GM04503 (cell line): ENCODE results near the gene BACE1.
"Not testable (repeated sequence)": the region's sequence is repeated elsewhere in the genome, so short reads cannot be mapped to it uniquely, and the experiment has no call there.

Experiments used
- DNase-seq: peaks from one replicate; pipeline ENCODE4 v3.0.0-alpha.2; 2012; ENCODE audit warnings: low read depth

Gene BACE1

GRCh38 chr11:117273550-117274289 is 42.3 kb downstream of the BACE1 start:
- DNase-seq, result peak; percentile 42

GRCh38 chr11:117272175-117272574 is 43.9 kb downstream of the BACE1 start:
- not testable (repeated sequence) for DNase-seq

- DNase-seq, result no peak
These were observed 44.8 kb downstream of the BACE1 start for GRCh38 chr11:117271208-117271607.

- DNase-seq, result no peak
These were observed 46.2 kb downstream of the BACE1 start for GRCh38 chr11:117269856-117270255.

- no peak for DNase-seq
These were observed 50.3 kb downstream of the BACE1 start for GRCh38 chr11:117265745-117266144.

GRCh38 chr11:117264624-117265323 is 51.3 kb downstream of the BACE1 start:
- not testable (repeated sequence) for DNase-seq

- DNase-seq, result peak; percentile 56
These were observed 56.6 kb downstream of the BACE1 start for GRCh38 chr11:117259417-117259816.

- DNase-seq, result no peak
These were observed 57.5 kb downstream of the BACE1 start for GRCh38 chr11:117258576-117258975.

- no peak for DNase-seq
These were observed 59.5 kb downstream of the BACE1 start for GRCh38 chr11:117256573-117256972.

- no peak for DNase-seq
These were observed 60.1 kb downstream of the BACE1 start for GRCh38 chr11:117255966-117256365.

- DNase-seq, result no peak
These were observed 64.5 kb downstream of the BACE1 start for GRCh38 chr11:117251506-117251905.

- no peak for DNase-seq
These were observed 66.5 kb downstream of the BACE1 start for GRCh38 chr11:117249571-117249970.

GRCh38 chr11:117248341-117248740 is 67.7 kb downstream of the BACE1 start:
- no peak for DNase-seq

GRCh38 chr11:117239295-117239694 is 76.8 kb downstream of the BACE1 start:
- peak; percentile 97 for DNase-seq

GRCh38 chr11:117238221-117238620 is 77.8 kb downstream of the BACE1 start:
- no peak for DNase-seq
